ENCODE results near the gene MESP2.

MESP2 gene

GRCh38 chr15:89802231-89802928 lies 26.2 kb downstream of the MESP2 start:
- no peak for DNase-seq (ENCODE audit: low spot score)

GRCh38 chr15:89802986-89803824 lies 27.1 kb downstream of the MESP2 start:
- no peak for DNase-seq (ENCODE audit: low spot score)

- no peak for DNase-seq (ENCODE audit: low spot score)
These were observed 28.0 kb downstream of the MESP2 start for GRCh38 chr15:89803941-89804800.

GRCh38 chr15:89805241-89806209 lies 29.4 kb downstream of the MESP2 start:
- DNase-seq (ENCODE audit: low spot score) = no peak

GRCh38 chr15:89806210-89806558 lies 30.1 kb downstream of the MESP2 start:
- DNase-seq (ENCODE audit: low spot score) = no peak

- no peak for DNase-seq (ENCODE audit: low spot score)
These were observed 30.7 kb downstream of the MESP2 start for GRCh38 chr15:89806559-89807550.

- DNase-seq (ENCODE audit: low spot score) = no peak
These were observed 31.6 kb downstream of the MESP2 start for GRCh38 chr15:89807689-89808088.

GRCh38 chr15:89808160-89808870 lies 32.2 kb downstream of the MESP2 start:
- DNase-seq (ENCODE audit: low spot score) = no peak

- DNase-seq (ENCODE audit: low spot score) = no peak
These were observed 33.1 kb downstream of the MESP2 start for GRCh38 chr15:89809093-89809786.

- DNase-seq (ENCODE audit: low spot score) = no peak
These were observed 33.6 kb downstream of the MESP2 start for GRCh38 chr15:89809787-89810148.

GRCh38 chr15:89810837-89811236 lies 34.7 kb downstream of the MESP2 start:
- DNase-seq (ENCODE audit: low spot score) = no peak

GRCh38 chr15:89812011-89812846 lies 36.1 kb downstream of the MESP2 start:
- no peak for DNase-seq (ENCODE audit: low spot score)

GRCh38 chr15:89812847-89813320 lies 36.8 kb downstream of the MESP2 start:
- no peak for DNase-seq (ENCODE audit: low spot score)

GRCh38 chr15:89813381-89814111 lies 37.4 kb downstream of the MESP2 start:
- DNase-seq (ENCODE audit: low spot score) = no peak

- no peak for DNase-seq (ENCODE audit: low spot score)
These were observed 38.1 kb downstream of the MESP2 start for GRCh38 chr15:89814112-89814742.

GRCh38 chr15:89815769-89816168 lies 39.6 kb downstream of the MESP2 start:
- no peak for DNase-seq (ENCODE audit: low spot score)

Measured in Ammon's horn (tissue), 1 donor.